Activated naive CD4-positive, alpha-beta T cell treated with anti-CD3 and anti-CD28 coated beads, Interleukin-2, amount 50 U/mL, for 24 hours (primary cell): Measurements from ENCODE around the gene HMGCS1.
"Not testable (repeated sequence)": the region's sequence is repeated elsewhere in the genome, so short reads cannot be mapped to it uniquely, and the experiment has no call there.

Experiments used
- H3K27ac Mint-ChIP-seq: one replicate; pipeline ENCODE4 v1.8.0; 2021; ENCODE audit warnings: mild to moderate bottlenecking, mixed read lengths
- H3K27me3 Mint-ChIP-seq: one replicate; pipeline ENCODE4 v1.8.0; 2021; ENCODE audit warnings: mixed read lengths
- H3K36me3 Mint-ChIP-seq: one replicate; pipeline ENCODE4 v1.8.0; 2021; ENCODE audit warnings: mixed read lengths
- H3K4me1 Mint-ChIP-seq: one replicate; pipeline ENCODE4 v1.8.0; 2021; ENCODE audit warnings: mixed read lengths
- H3K4me3 Mint-ChIP-seq: one replicate; pipeline ENCODE4 v1.8.0; 2021; ENCODE audit warnings: mild to moderate bottlenecking, mixed read lengths
- H3K9me3 Mint-ChIP-seq: one replicate; pipeline ENCODE4 v1.8.0; 2021; ENCODE audit warnings: mixed read lengths

The HMGCS1 gene

DNA sequence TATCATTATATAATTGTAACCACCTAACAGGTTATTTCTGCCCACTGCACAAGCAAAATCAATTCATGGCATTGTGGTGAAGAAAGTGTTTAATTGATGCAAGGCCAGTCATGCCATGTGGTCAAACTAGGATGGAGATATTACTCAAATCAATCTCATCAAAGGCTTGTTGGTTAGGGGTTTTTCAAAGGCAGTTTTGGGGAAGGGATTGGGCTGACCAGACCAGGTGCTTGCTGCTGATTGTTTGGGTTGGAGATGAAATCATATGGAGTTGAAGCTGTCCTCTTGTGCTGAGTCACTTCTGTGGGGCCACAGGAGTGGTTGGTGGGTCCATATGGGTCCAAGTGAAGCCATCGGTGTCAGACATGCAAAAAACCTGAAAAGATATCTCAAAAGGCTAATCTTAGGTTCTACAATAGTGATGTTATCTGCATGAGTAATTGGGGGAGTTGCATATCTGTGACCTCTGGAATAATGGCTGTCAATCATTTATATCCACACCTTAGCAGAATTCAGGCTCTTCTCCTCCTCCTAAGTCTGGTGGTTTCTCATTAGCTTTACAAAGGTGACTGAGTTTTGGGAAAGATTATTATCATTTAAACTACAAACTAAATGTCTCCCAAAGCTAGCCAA lies 44.9 kb downstream of the HMGCS1 start:
- Mint-ChIP-seq H3K27ac (no peak overlapping the region), H3K4me3 (no peak overlapping the region), H3K4me1 (peaks cover 11% of the 10 kb centered on the region), H3K9me3 (peaks cover 19% of the 10 kb centered on the region), H3K27me3 (peaks cover 20% of the 10 kb centered on the region), H3K36me3 (peaks cover 13% of the 10 kb centered on the region)

DNA sequence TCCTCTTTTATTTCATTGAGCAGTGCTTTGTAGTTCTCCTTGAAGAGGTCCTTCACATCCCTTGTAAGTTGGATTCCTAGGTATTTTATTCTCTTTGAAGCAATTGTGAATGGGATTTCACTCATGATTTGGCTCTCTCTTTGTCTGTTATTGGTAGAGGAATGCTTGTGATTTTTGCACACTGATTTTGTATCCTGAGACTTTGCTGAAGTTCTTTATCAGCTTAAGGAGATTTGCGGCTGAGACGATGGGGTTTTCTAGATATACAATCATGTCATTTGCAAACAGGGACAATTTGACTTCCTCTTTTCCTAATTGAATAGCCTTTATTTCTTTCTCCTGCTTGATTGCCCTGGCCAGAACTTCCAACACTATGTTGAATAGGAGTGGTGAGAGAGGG lies 50.9 kb downstream of the HMGCS1 start:
- H3K9me3 Mint-ChIP-seq, H3K36me3 Mint-ChIP-seq, H3K4me1 Mint-ChIP-seq, H3K27ac Mint-ChIP-seq, H3K4me3 Mint-ChIP-seq: not testable (repeated sequence)
- peaks cover 23% of the 10 kb centered on the region for H3K27me3 Mint-ChIP-seq

DNA sequence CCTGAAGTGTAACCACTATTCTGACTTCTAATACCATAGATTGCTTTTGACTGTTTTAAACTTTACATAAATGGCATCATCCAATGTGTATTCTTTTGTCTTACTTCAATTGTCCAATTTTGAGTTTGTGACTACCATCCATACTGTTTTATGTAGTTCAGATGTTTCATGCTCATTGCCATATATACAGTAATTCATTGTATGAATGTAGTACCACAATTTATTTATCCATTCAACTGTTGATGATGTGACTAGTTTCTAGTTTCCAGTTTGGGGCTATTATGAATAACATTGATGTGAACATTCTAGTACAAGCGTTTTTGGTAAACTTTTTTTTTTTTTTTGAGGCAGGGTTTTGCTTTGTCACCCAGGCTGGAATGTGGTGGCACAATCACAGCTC lies 55.1 kb downstream of the HMGCS1 start:
- H3K27ac Mint-ChIP-seq, result no peak overlapping the region
- peaks cover 14% of the 10 kb centered on the region for H3K27me3 Mint-ChIP-seq
- H3K4me1 Mint-ChIP-seq, result no peaks in the 10 kb centered on the region
- no peaks in the 10 kb centered on the region for H3K36me3 Mint-ChIP-seq
- no peaks in the 10 kb centered on the region for H3K9me3 Mint-ChIP-seq
- no peak overlapping the region for H3K4me3 Mint-ChIP-seq

DNA sequence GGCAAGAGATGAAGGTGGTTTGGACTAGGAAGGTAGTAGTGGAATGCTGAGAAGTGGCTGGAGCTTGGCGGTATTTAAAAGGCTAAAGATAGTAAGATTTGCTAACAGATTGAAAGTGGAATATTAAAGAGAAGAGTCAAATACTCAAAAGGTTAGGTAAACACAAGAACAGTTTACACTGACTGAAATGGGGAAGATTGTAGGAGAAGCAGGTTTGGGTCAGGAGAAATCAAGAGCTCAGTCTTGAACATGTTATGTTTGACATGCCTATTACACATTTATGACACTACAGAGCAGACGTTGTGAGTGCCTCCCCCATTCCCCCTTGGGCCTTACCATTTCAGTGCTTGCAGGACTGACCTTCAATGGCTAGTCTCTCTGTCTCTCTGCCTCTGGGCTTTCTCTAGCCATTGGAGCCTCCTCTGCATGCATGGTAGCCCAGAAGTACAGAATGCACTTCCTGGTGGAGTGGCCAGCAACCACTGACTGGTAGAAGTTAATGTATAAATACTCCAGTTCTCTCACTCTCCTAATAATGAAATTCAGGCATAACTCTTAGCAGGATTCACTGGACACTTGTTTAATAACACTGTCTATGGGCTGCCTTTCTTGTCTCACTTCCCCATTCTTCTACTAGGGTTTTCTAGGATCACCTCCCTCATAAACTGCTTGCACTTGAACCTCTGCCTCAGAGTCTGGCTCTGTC lies 56.8 kb downstream of the HMGCS1 start:
- Mint-ChIP-seq H3K36me3 (no peaks in the 10 kb centered on the region), H3K27ac (no peak overlapping the region), H3K27me3 (peaks cover 9% of the 10 kb centered on the region), H3K4me3 (no peak overlapping the region), H3K4me1 (no peaks in the 10 kb centered on the region), H3K9me3 (no peaks in the 10 kb centered on the region)

DNA sequence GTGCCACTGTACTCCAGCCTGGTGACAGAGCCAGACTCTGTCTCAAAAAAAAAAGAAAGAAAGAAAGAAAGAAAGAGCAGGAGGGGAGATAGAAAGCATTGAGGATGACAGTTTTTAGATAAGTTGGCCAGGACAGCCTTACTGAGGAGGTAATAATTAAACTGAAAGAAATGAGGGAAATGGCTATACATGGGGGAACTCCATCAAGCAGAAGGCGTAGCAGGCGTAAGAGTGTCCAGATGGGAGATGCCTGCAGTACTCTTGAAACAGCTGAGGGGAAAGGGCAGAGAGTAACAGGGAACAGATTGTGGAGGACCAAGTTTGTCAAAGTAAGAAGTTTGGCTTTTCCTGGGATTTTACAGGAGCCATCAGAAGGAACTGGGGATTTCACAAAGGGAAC lies 57.5 kb downstream of the HMGCS1 start:
- Mint-ChIP-seq H3K27ac (no peak overlapping the region), H3K27me3 (peaks cover 7% of the 10 kb centered on the region), H3K4me1 (no peaks in the 10 kb centered on the region), H3K36me3 (no peaks in the 10 kb centered on the region), H3K4me3 (no peak overlapping the region), H3K9me3 (no peaks in the 10 kb centered on the region)

DNA sequence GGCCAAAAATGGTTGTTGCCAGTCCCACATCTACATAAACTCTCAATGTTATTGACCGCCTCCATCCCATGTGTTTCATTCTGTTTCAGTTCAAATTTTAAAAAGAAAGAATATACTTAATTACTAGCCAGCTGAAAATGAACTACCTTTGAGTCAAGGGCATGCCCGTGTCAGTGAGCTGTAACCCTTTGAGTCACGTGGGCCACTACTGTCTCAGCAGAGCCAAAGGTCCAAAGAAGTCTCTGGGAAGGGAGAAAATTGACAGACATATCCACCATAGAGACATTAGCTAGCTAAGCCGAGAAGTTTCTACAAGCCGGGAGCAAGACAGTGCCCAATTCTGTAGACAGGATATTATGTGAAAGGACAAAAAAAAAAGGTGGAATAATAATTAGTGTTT lies 61.5 kb downstream of the HMGCS1 start:
- H3K27ac Mint-ChIP-seq, result no peak overlapping the region

DNA sequence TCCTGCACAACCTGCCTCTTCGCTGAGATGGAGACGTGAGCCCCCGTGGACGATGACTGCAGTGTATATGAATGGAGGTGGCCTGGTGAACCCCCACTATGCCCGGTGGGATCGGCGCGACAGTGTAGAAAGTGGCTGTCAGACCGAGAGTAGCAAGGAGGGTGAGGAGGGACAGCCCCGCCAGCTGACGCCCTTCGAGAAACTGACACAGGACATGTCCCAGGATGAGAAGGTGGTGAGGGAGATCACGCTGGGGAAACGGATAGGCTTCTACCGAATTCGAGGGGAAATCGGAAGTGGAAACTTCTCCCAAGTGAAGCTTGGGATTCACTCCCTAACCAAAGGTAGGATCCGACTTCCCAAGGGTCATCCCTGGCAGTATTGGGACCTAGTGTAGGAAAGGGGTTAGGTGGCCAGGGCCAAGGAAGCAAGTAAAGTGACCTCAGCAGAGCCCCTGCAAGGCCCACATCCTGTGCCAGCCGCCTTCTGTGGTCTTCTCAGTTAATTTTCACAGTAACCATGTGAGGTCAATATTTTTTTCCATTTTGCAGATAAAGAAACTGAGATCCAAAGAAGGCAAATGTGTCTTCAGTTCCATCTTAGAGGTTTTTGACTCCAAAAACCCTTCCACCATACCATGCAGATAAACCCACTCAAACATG lies 67.4 kb downstream of the HMGCS1 start:
- Mint-ChIP-seq H3K27me3 (peaks cover 5% of the 10 kb centered on the region), H3K36me3 (no peaks in the 10 kb centered on the region), H3K27ac (no peak overlapping the region), H3K4me3 (no peak overlapping the region), H3K4me1 (no peaks in the 10 kb centered on the region), H3K9me3 (no peaks in the 10 kb centered on the region)

More for the DNA sequence above, 61.5 kb downstream of the HMGCS1 start:
- H3K4me1 Mint-ChIP-seq, result no peaks in the 10 kb centered on the region
- peaks cover 3% of the 10 kb centered on the region for H3K27me3 Mint-ChIP-seq
- no peaks in the 10 kb centered on the region for H3K9me3 Mint-ChIP-seq
- H3K36me3 Mint-ChIP-seq, result no peaks in the 10 kb centered on the region
- H3K4me3 Mint-ChIP-seq, result no peak overlapping the region

DNA sequence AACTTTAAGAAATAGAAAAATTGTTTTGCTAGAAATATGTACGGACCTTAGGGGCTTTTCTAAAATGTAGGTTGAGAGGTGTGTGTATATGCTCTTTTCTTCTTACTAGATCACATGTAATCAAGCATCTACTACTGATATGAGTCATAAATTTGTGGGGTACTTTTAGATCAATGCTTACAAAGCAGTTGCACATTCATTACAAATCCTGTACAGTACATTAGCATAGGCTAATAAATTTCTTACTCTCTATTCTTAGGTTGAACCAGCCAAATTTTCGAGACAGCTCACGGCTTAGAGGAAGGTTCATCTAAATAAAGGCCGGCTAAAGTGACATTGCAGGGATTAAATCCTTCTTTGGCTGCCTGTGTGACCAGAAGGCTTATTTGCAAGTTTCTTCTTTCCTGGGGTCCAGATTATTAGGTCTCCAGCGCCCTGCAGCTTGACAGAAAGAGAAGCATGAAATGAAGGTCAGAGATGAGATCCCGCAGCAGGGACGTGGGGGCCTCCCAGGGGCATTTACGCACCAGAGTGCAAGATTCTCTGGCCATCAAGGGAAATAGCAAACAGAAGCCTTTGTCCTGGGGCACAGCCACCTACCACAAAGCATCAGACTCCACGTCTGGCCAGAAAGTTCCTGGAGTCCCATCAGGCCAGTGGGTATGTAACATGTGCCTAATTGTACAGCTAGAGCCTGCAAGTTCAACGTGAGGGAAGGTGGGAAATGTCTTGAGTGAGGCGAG lies 68.2 kb downstream of the HMGCS1 start:
- H3K4me3 Mint-ChIP-seq, result no peak overlapping the region
- H3K4me1 Mint-ChIP-seq, result no peaks in the 10 kb centered on the region
- peaks cover 5% of the 10 kb centered on the region for H3K27me3 Mint-ChIP-seq
- H3K27ac Mint-ChIP-seq, result no peak overlapping the region
- no peaks in the 10 kb centered on the region for H3K9me3 Mint-ChIP-seq
- no peaks in the 10 kb centered on the region for H3K36me3 Mint-ChIP-seq

DNA sequence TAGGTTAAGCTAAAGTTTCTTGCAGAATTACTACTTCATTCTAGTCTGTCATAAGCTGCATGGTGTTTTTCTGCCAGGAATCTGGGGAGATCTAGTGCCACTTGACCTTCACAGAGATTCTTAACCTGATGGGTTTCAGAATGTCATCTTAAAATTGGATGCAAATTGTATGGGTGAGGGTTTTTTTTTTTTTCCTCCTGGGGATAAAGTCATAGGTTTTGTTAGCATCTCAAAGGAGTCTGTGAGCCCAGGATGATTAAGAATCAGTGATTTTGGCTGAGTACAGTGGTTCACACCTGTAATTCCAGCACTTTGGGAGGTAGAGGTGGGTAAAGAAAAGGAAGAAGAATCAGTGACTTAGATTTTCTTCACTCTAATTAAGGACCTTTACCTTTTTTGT lies 69.9 kb downstream of the HMGCS1 start:
- Mint-ChIP-seq H3K27ac (no peak overlapping the region), H3K4me1 (no peaks in the 10 kb centered on the region), H3K4me3 (no peak overlapping the region), H3K27me3 (peaks cover 5% of the 10 kb centered on the region), H3K9me3 (no peaks in the 10 kb centered on the region), H3K36me3 (no peaks in the 10 kb centered on the region)

DNA sequence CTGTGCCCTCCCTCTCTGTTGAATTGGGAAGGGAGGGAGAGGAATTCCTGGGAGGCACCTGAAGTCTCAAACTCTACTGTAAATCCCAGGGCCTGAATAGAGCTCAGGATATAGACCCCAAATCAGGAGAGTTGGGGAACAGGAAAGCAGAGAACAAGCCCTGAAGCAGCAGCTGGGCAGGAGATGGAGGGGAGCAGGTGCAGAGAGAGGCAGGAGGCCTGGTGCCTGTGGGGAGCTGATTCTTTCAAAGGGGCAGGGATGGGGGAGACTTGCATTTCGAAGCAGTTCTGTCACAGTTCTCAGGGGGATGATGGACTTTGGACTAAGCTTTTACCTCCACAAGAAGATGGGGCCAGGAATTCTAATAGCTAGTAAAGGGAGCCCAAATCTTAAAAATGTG lies 71.0 kb downstream of the HMGCS1 start:
- Mint-ChIP-seq H3K4me1 (no peaks in the 10 kb centered on the region), H3K27me3 (peaks cover 5% of the 10 kb centered on the region), H3K9me3 (no peaks in the 10 kb centered on the region), H3K27ac (no peak overlapping the region), H3K36me3 (no peaks in the 10 kb centered on the region), H3K4me3 (no peak overlapping the region)
